SK-N-SH treated with all-trans-retinoic acid at 6 μM for 48 hours (cell line): ENCODE measurements around the gene LAMB1.
A peak's percentile ranks its signal among the peaks of the same experiment; 100 is the strongest.

Experiments used
- ATAC-seq: fragments of 200-7000 bp; cut with Tn5 transposase; 3 replicates; pipeline ENCODE4 v1.9.1; 2020; ENCODE audit warnings: mild to moderate bottlenecking, moderate library complexity
- ARNTL ChIP-seq: fragments of 450-650 bp; formaldehyde crosslinking; IDR thresholded peaks from 2 replicates; pipeline ENCODE4 v1.5.0; 2020; ENCODE audit warnings: low read depth, mild to moderate bottlenecking, moderate library complexity, borderline replicate concordance
- BACH2 ChIP-seq: fragments of 250-450 bp; sonication (Bioruptor Pico); IDR thresholded peaks from 2 replicates; pipeline ENCODE4 v1.9.0; 2021; ENCODE audit warnings: mild to moderate bottlenecking, borderline replicate concordance
- CSDC2 ChIP-seq: fragments of 250-450 bp; sonication (Bioruptor Pico); IDR thresholded peaks from 2 replicates; pipeline ENCODE4 v1.5.0; 2020; ENCODE audit warnings: mild to moderate bottlenecking, moderate library complexity
- ESRRG ChIP-seq: fragments of 250-450 bp; sonication (Bioruptor Pico); IDR thresholded peaks from 2 replicates; pipeline ENCODE4 v1.6.1; 2021; ENCODE audit warnings: mild to moderate bottlenecking
- ISL1 ChIP-seq: fragments of 250-450 bp; sonication (Bioruptor Pico); IDR thresholded peaks from 2 replicates; pipeline ENCODE4 v2.1.2; 2022; ENCODE audit warnings: mild to moderate bottlenecking, moderate library complexity
- OSR1 ChIP-seq: fragments of 250-450 bp; sonication (Bioruptor Pico); IDR thresholded peaks from 2 replicates; pipeline ENCODE4 v1.8.0; 2022; ENCODE audit warnings: moderate library complexity, mild to moderate bottlenecking, inconsistent platforms
- POU6F1 ChIP-seq: fragments of 250-450 bp; sonication (Bioruptor Pico); IDR thresholded peaks from 2 replicates; pipeline ENCODE4 v1.8.0; 2021; ENCODE audit warnings: low read depth, mild to moderate bottlenecking, moderate library complexity, borderline replicate concordance
- RARB ChIP-seq: fragments of 250-450 bp; sonication (Bioruptor Pico); IDR thresholded peaks from 2 replicates; pipeline ENCODE4 v1.8.0; 2021; ENCODE audit warnings: mild to moderate bottlenecking, moderate library complexity
- SNAI2 ChIP-seq: fragments of 250-450 bp; sonication (Bioruptor Pico); IDR thresholded peaks from 2 replicates; pipeline ENCODE4 v1.5.0; 2020; ENCODE audit warnings: mild to moderate bottlenecking, moderate library complexity
- TCF4 ChIP-seq: fragments of 250-450 bp; sonication (Bioruptor Pico); IDR thresholded peaks from 2 replicates; pipeline ENCODE4 v1.8.0; 2021; ENCODE audit warnings: mild to moderate bottlenecking, moderate library complexity, borderline replicate concordance
- TOX ChIP-seq: fragments of 250-450 bp; sonication (Bioruptor Pico); IDR thresholded peaks from 2 replicates; pipeline ENCODE4 v1.8.0; 2021; ENCODE audit warnings: mild to moderate bottlenecking, moderate library complexity, borderline replicate concordance
- ZC3H10 ChIP-seq: fragments of 250-450 bp; sonication (Bioruptor Pico); IDR thresholded peaks from 2 replicates; pipeline ENCODE4 v1.5.1; 2021; ENCODE audit warnings: mild to moderate bottlenecking, moderate library complexity
- ZFP3 ChIP-seq: fragments of 250-450 bp; sonication (Bioruptor Pico); IDR thresholded peaks from 2 replicates; pipeline ENCODE4 v1.5.0; 2020; ENCODE audit warnings: mild to moderate bottlenecking, moderate library complexity
- ZFP30 ChIP-seq: fragments of 450-650 bp; formaldehyde crosslinking; IDR thresholded peaks from 2 replicates; pipeline ENCODE4 v1.5.0; 2022; ENCODE audit warnings: mild to moderate bottlenecking, moderate library complexity
- ZNF565 ChIP-seq: fragments of 450-650 bp; formaldehyde crosslinking; conservative IDR thresholded peaks from 2 replicates; pipeline ENCODE4 v1.5.0; 2020; ENCODE audit warnings: low read depth, mild to moderate bottlenecking, moderate library complexity
- ZNF70 ChIP-seq: fragments of 450-650 bp; formaldehyde crosslinking; IDR thresholded peaks from 2 replicates; pipeline ENCODE4 v1.5.0; 2020; ENCODE audit warnings: mild to moderate bottlenecking, moderate library complexity
- ZNF8 ChIP-seq: fragments of 450-650 bp; formaldehyde crosslinking; IDR thresholded peaks from 2 replicates; pipeline ENCODE4 v1.5.0; 2020; ENCODE audit warnings: mild to moderate bottlenecking, moderate library complexity
- TF ChIP-seq, protein P1 (sequence below): fragments of 250-450 bp; sonication (Bioruptor Pico); IDR thresholded peaks from 2 replicates; pipeline ENCODE4 v1.5.0; 2020; ENCODE audit warnings: mild to moderate bottlenecking, moderate library complexity
- TF ChIP-seq, protein P2 (sequence below): fragments of 250-450 bp; sonication (Bioruptor Pico); IDR thresholded peaks from 2 replicates; pipeline ENCODE4 v1.8.0; 2020; ENCODE audit warnings: mild to moderate bottlenecking, moderate library complexity, borderline replicate concordance
- TF ChIP-seq, protein P3 (sequence below): fragments of 250-450 bp; sonication (Bioruptor Pico); IDR thresholded peaks from 2 replicates; pipeline ENCODE4 v1.5.1; 2020; ENCODE audit warnings: low read depth, mild to moderate bottlenecking, moderate library complexity
- TF ChIP-seq, protein P4 (sequence below): fragments of 250-450 bp; sonication (Bioruptor Pico); IDR thresholded peaks from 2 replicates; pipeline ENCODE4 v1.5.1; 2021; ENCODE audit warnings: mild to moderate bottlenecking, moderate library complexity

The LAMB1 gene

DNA sequence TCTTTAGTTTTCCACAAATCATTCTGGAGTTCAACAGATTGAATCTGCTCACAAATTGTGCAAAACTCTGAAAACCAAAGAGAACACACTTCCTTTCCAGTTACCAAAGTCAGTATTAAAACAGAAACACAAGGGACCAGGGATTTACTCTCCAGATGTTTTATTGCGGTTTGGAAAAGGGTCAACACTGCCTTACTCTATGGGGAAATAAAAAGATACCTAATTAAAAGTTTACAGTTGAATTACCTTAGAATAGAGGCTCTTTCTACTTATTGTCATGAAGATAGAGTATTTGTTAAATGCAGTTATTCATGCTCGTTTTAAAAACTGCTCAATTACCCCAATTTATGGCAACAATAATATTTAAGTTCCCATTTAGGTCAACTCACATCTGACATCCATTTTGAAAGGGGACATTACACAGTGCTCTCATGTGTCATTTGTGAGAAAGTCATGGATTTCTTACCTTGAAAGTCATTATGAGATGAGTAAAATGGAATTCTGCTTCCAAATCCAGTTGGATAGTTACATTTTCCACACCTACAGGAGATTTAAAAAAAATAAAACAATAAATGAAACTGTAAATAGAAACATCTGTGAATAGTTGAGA lies 8.4 kb downstream of the LAMB1 start (continued):
- TF ChIP-seq, protein P1, sequence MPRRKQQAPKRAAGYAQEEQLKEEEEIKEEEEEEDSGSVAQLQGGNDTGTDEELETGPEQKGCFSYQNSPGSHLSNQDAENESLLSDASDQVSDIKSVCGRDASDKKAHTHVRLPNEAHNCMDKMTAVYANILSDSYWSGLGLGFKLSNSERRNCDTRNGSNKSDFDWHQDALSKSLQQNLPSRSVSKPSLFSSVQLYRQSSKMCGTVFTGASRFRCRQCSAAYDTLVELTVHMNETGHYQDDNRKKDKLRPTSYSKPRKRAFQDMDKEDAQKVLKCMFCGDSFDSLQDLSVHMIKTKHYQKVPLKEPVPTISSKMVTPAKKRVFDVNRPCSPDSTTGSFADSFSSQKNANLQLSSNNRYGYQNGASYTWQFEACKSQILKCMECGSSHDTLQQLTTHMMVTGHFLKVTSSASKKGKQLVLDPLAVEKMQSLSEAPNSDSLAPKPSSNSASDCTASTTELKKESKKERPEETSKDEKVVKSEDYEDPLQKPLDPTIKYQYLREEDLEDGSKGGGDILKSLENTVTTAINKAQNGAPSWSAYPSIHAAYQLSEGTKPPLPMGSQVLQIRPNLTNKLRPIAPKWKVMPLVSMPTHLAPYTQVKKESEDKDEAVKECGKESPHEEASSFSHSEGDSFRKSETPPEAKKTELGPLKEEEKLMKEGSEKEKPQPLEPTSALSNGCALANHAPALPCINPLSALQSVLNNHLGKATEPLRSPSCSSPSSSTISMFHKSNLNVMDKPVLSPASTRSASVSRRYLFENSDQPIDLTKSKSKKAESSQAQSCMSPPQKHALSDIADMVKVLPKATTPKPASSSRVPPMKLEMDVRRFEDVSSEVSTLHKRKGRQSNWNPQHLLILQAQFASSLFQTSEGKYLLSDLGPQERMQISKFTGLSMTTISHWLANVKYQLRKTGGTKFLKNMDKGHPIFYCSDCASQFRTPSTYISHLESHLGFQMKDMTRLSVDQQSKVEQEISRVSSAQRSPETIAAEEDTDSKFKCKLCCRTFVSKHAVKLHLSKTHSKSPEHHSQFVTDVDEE (CRISPR knock-in tag), result no peak
- TF ChIP-seq BACH2 (CRISPR knock-in tag) (no peak), ZNF70 (CRISPR knock-in tag) (no peak), ISL1 (CRISPR knock-in tag) (no peak), OSR1 (CRISPR knock-in tag) (no peak)
- TF ChIP-seq, protein P2, sequence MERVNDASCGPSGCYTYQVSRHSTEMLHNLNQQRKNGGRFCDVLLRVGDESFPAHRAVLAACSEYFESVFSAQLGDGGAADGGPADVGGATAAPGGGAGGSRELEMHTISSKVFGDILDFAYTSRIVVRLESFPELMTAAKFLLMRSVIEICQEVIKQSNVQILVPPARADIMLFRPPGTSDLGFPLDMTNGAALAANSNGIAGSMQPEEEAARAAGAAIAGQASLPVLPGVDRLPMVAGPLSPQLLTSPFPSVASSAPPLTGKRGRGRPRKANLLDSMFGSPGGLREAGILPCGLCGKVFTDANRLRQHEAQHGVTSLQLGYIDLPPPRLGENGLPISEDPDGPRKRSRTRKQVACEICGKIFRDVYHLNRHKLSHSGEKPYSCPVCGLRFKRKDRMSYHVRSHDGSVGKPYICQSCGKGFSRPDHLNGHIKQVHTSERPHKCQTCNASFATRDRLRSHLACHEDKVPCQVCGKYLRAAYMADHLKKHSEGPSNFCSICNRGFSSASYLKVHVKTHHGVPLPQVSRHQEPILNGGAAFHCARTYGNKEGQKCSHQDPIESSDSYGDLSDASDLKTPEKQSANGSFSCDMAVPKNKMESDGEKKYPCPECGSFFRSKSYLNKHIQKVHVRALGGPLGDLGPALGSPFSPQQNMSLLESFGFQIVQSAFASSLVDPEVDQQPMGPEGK (CRISPR knock-in tag), result no peak
- TF ChIP-seq, all 23 proteins: peak for 0

GRCh38 chr7:107993891-107994291 lies 9.1 kb downstream of the LAMB1 start:
- ATAC-seq, result no peak
- TF ChIP-seq ISL1 (CRISPR knock-in tag) (peak; percentile 94), RARB (no peak), ARNTL (CRISPR knock-in tag) (no peak), TCF4 (CRISPR knock-in tag) (no peak), ESRRG (CRISPR knock-in tag) (no peak), ZNF565 (no peak), SNAI2 (CRISPR knock-in tag) (no peak), BACH2 (CRISPR knock-in tag) (no peak), OSR1 (CRISPR knock-in tag) (no peak), ZFP3 (CRISPR knock-in tag) (peak; percentile 64; the same call in 1 of the 2 replicates), ZNF70 (CRISPR knock-in tag) (no peak), ZFP30 (no peak), POU6F1 (CRISPR knock-in tag) (no peak), ZNF8 (CRISPR knock-in tag) (0 out of 2 replicates have a peak, but pooled peaks have one; percentile 28), CSDC2 (CRISPR knock-in tag) (no peak), TOX (CRISPR knock-in tag) (no peak), ZC3H10 (CRISPR knock-in tag) (no peak)
- TF ChIP-seq, protein P3, sequence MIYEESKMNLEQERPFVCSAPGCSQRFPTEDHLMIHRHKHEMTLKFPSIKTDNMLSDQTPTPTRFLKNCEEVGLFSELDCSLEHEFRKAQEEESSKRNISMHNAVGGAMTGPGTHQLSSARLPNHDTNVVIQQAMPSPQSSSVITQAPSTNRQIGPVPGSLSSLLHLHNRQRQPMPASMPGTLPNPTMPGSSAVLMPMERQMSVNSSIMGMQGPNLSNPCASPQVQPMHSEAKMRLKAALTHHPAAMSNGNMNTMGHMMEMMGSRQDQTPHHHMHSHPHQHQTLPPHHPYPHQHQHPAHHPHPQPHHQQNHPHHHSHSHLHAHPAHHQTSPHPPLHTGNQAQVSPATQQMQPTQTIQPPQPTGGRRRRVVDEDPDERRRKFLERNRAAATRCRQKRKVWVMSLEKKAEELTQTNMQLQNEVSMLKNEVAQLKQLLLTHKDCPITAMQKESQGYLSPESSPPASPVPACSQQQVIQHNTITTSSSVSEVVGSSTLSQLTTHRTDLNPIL (CRISPR knock-in tag), result no peak
- TF ChIP-seq, protein P4, sequence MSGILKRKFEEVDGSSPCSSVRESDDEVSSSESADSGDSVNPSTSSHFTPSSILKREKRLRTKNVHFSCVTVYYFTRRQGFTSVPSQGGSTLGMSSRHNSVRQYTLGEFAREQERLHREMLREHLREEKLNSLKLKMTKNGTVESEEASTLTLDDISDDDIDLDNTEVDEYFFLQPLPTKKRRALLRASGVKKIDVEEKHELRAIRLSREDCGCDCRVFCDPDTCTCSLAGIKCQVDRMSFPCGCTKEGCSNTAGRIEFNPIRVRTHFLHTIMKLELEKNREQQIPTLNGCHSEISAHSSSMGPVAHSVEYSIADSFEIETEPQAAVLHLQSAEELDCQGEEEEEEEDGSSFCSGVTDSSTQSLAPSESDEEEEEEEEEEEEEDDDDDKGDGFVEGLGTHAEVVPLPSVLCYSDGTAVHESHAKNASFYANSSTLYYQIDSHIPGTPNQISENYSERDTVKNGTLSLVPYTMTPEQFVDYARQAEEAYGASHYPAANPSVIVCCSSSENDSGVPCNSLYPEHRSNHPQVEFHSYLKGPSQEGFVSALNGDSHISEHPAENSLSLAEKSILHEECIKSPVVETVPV (CRISPR knock-in tag), result no peak
- TF ChIP-seq, protein P1 (CRISPR knock-in tag), result no peak
- TF ChIP-seq, protein P2 (CRISPR knock-in tag), result no peak
